ENCODE results near the gene CYTIP. TPM values are rescaled to one million over a fixed set of nuclear protein-coding genes. Genes with fewer than 3 reads are reported as not detected.
"Not testable (repeated sequence)": the region's sequence is repeated elsewhere in the genome, so short reads cannot be mapped to it uniquely, and the experiment has no call there.

The CYTIP gene
- total and polyA plus RNA-seq, 4 experiments from 2014 or later: 163 to 248 (median 203) TPM

- Mint-ChIP-seq H3K27me3 (no peaks in the 10 kb centered on the region), H3K9me3 (peaks cover 0 to 10% (median 4%) of the 10 kb centered on the region in 8 donors), H3K36me3 (peaks cover 78 to 79% of the 10 kb centered on the region in 2 donors), H3K4me3 (peak overlapping the region; percentile 64 to 80 (median 71)), H3K4me1 (peaks cover 70 to 91% (median 81%) of the 10 kb centered on the region in 4 donors), H3K27ac (peak overlapping the region; percentile 83 to 98 (median 91))
- no peaks in the 10 kb centered on the region for H3K9me3 ChIP-seq (ENCODE audit: control insufficient read depth in 1 of 2, low read length in 2 of 2)
- CTCF ChIA-PET (ENCODE audit: partially characterized antibody): interaction anchor here (1.1 to 3.7 kb wide), 6 partner anchors 10 to 87 kb away, joined by 3 to 22 read pairs (median 12); no protein-coding TSS in a partner anchor
- H3K27me3 ChIP-seq (ENCODE audit: insufficient read depth, low read length): no peaks in the 10 kb centered on the region
- no peak for DNase-seq
- POLR2A ChIA-PET (ENCODE audit: partially characterized antibody): interaction anchor here (0.8 to 18.6 kb wide), 9 partner anchors 10 to 145 kb away, joined by 3 to 1017 read pairs (median 4); partner anchors contain the start of gene CYTIP
- peak overlapping the region; percentile 54 for H3K27ac ChIP-seq (ENCODE audit: low read depth, low read length)
- peaks cover 95% of the 10 kb centered on the region for H3K4me1 ChIP-seq (ENCODE audit: insufficient read depth, low read length)
- H3K4me3 ChIP-seq (ENCODE audit: low read length in 2 of 2): peak overlapping the region in 1 of 2 donors; percentile 9
- intact Hi-C loops (cut with micrococcal nuclease): no loop called here
- H3K36me3 ChIP-seq (ENCODE audit: insufficient read depth, low read length): peaks cover 36% of the 10 kb centered on the region
Observed at GRCh38 chr2:157414050-157414449, 29.8 kb downstream of the CYTIP start.

GRCh38 chr2:157413326-157414035, 30.4 kb downstream of the CYTIP start:
- Histone ChIP-seq H3K27me3 (ENCODE audit: insufficient read depth, low read length) (no peaks in the 10 kb centered on the region), H3K4me3 (ENCODE audit: low read length in 2 of 2) (peak overlapping the region in 1 of 2 donors; percentile 9), H3K4me1 (ENCODE audit: insufficient read depth, low read length) (peaks cover 97% of the 10 kb centered on the region), H3K27ac (ENCODE audit: low read depth, low read length) (peak overlapping the region; percentile 54), H3K36me3 (ENCODE audit: insufficient read depth, low read length) (peaks cover 35% of the 10 kb centered on the region), H3K9me3 (ENCODE audit: control insufficient read depth in 1 of 2, low read length in 2 of 2) (no peaks in the 10 kb centered on the region)
- H3K27me3 Mint-ChIP-seq: no peaks in the 10 kb centered on the region
- peaks cover 76 to 77% of the 10 kb centered on the region in 2 donors for H3K36me3 Mint-ChIP-seq
- POLR2A ChIA-PET (ENCODE audit: partially characterized antibody): interaction anchor here (0.7 to 18.6 kb wide), 13 partner anchors 9 to 127 kb away, joined by 3 to 1017 read pairs (median 4); partner anchors contain the start of gene CYTIP
- DNase-seq: peak; percentile 83 to 89 (median 86)
- peaks cover 0 to 10% (median 4%) of the 10 kb centered on the region in 8 donors for H3K9me3 Mint-ChIP-seq
- CTCF ChIA-PET (ENCODE audit: partially characterized antibody): interaction anchor here (1.0 to 3.7 kb wide), 6 partner anchors 10 to 86 kb away, joined by 3 to 22 read pairs (median 14); no protein-coding TSS in a partner anchor
- intact Hi-C loops (cut with micrococcal nuclease): loop anchor here (1.0 kb wide), 1 partner anchor 9 kb away; no protein-coding TSS in a partner anchor
- H3K4me3 Mint-ChIP-seq: peak overlapping the region; percentile 24 to 80 (median 71)
- H3K27ac Mint-ChIP-seq: peak overlapping the region; percentile 83 to 98 (median 91)
- peaks cover 69 to 91% (median 82%) of the 10 kb centered on the region in 4 donors for H3K4me1 Mint-ChIP-seq

GRCh38 chr2:157411624-157412336, 32.1 kb downstream of the CYTIP start:
- Mint-ChIP-seq H3K4me3 (peak overlapping the region in 7 of 8 donors; percentile 16 to 64 (median 43)), H3K27ac (peak overlapping the region; percentile 31 to 97 (median 89)), H3K9me3 (peaks cover 0 to 10% (median 4%) of the 10 kb centered on the region in 8 donors), H3K27me3 (no peaks in the 10 kb centered on the region), H3K4me1 (peaks cover 62 to 82% (median 74%) of the 10 kb centered on the region in 4 donors), H3K36me3 (peaks cover 66% of the 10 kb centered on the region in 2 donors)
- H3K36me3 ChIP-seq (ENCODE audit: insufficient read depth, low read length): peaks cover 24% of the 10 kb centered on the region
- H3K27ac ChIP-seq (ENCODE audit: low read depth, low read length): no peak overlapping the region
- H3K4me1 ChIP-seq (ENCODE audit: insufficient read depth, low read length): peaks cover 95% of the 10 kb centered on the region
- no peak for DNase-seq
- H3K4me3 ChIP-seq (ENCODE audit: low read length in 2 of 2): peak overlapping the region in 1 of 2 donors; percentile 17
- ChIA-PET POLR2A (ENCODE audit: partially characterized antibody) (interaction anchor here (2.8 to 18.6 kb wide), 4 partner anchors 7 to 84 kb away, joined by 10 to 1017 read pairs (median 56); partner anchors contain the start of gene CYTIP), CTCF (ENCODE audit: partially characterized antibody) (interaction anchor here (0.9 to 3.1 kb wide), 6 partner anchors 26 to 84 kb away, joined by 3 to 22 read pairs (median 4); no protein-coding TSS in a partner anchor)
- H3K9me3 ChIP-seq (ENCODE audit: control insufficient read depth in 1 of 2, low read length in 2 of 2): no peaks in the 10 kb centered on the region
- intact Hi-C loops (cut with micrococcal nuclease): no loop called here
- H3K27me3 ChIP-seq (ENCODE audit: insufficient read depth, low read length): no peaks in the 10 kb centered on the region

- Mint-ChIP-seq H3K27ac (peak overlapping the region; percentile 81 to 97 (median 92)), H3K4me3 (peak overlapping the region in 7 of 8 donors; percentile 8 to 62 (median 44)), H3K9me3 (peaks cover 2 to 41% (median 27%) of the 10 kb centered on the region in 8 donors), H3K4me1 (peaks cover 57 to 83% (median 70%) of the 10 kb centered on the region in 4 donors), H3K36me3 (peaks cover 46 to 56% of the 10 kb centered on the region in 2 donors)
- POLR2A ChIA-PET (ENCODE audit: partially characterized antibody): interaction anchor here (1.4 to 18.6 kb wide), 9 partner anchors 9 to 76 kb away, joined by 3 to 1017 read pairs (median 8); partner anchors contain the start of gene CYTIP
- not testable (repeated sequence) for DNase-seq; H3K27me3 ChIP-seq (ENCODE audit: insufficient read depth, low read length); H3K9me3 ChIP-seq (ENCODE audit: control insufficient read depth in 1 of 2, low read length in 2 of 2); H3K36me3 ChIP-seq (ENCODE audit: insufficient read depth, low read length); H3K27me3 Mint-ChIP-seq; H3K27ac ChIP-seq (ENCODE audit: low read depth, low read length); H3K4me3 ChIP-seq (ENCODE audit: low read length in 2 of 2)
- CTCF ChIA-PET (ENCODE audit: partially characterized antibody): interaction anchor here (1.0 to 3.6 kb wide), 5 partner anchors 14 to 70 kb away, joined by 3 to 20 read pairs (median 13); partner anchors contain the start of gene CYTIP
- intact Hi-C loops (cut with micrococcal nuclease): loop anchor here (2.0 kb wide), 4 partner anchors 63 to 493 kb away; no protein-coding TSS in a partner anchor
- H3K4me1 ChIP-seq (ENCODE audit: insufficient read depth, low read length): peaks cover 70% of the 10 kb centered on the region
Observed at GRCh38 chr2:157405398-157405797, 38.5 kb downstream of the CYTIP start.

- H3K4me3 ChIP-seq (ENCODE audit: low read length in 2 of 2): no peak overlapping the region
- peaks cover 60% of the 10 kb centered on the region for H3K4me1 ChIP-seq (ENCODE audit: insufficient read depth, low read length)
Observed at GRCh38 chr2:157404363-157404762, 39.5 kb downstream of the CYTIP start.

GRCh38 chr2:157402801-157403485, 40.9 kb downstream of the CYTIP start:
- peaks cover 0 to 57% (median 47%) of the 10 kb centered on the region in 8 donors for H3K9me3 Mint-ChIP-seq
- H3K9me3 ChIP-seq (ENCODE audit: control insufficient read depth in 1 of 2, low read length in 2 of 2); H3K4me3 ChIP-seq (ENCODE audit: low read length in 2 of 2); H3K27ac ChIP-seq (ENCODE audit: low read depth, low read length); DNase-seq; intact Hi-C loops (cut with micrococcal nuclease); H3K36me3 ChIP-seq (ENCODE audit: insufficient read depth, low read length); H3K27me3 ChIP-seq (ENCODE audit: insufficient read depth, low read length); H3K27me3 Mint-ChIP-seq: not testable (repeated sequence)
- peaks cover 42 to 63% (median 53%) of the 10 kb centered on the region in 4 donors for H3K4me1 Mint-ChIP-seq
- CTCF ChIA-PET (ENCODE audit: partially characterized antibody): interaction anchor here (1.2 to 4.2 kb wide), 19 partner anchors 9 to 101 kb away, joined by 3 to 42 read pairs (median 8); partner anchors contain the start of gene CYTIP
- peak overlapping the region; percentile 95 to 100 (median 99) for H3K27ac Mint-ChIP-seq
- H3K36me3 Mint-ChIP-seq: peaks cover 39 to 59% of the 10 kb centered on the region in 2 donors
- POLR2A ChIA-PET (ENCODE audit: partially characterized antibody): interaction anchor here (0.7 to 18.6 kb wide), 12 partner anchors 8 to 497 kb away, joined by 3 to 1017 read pairs (median 7); partner anchors contain the start of gene CYTIP
- H3K4me1 ChIP-seq (ENCODE audit: insufficient read depth, low read length): peaks cover 46% of the 10 kb centered on the region
- H3K4me3 Mint-ChIP-seq: peak overlapping the region in 7 of 8 donors; percentile 39 to 85 (median 63)

More at GRCh38 chr2:157404363-157404762, 39.5 kb downstream of the CYTIP start:
- Histone ChIP-seq H3K27ac (ENCODE audit: low read depth, low read length) (peak overlapping the region; percentile 51), H3K36me3 (ENCODE audit: insufficient read depth, low read length) (no peaks in the 10 kb centered on the region), H3K27me3 (ENCODE audit: insufficient read depth, low read length) (no peaks in the 10 kb centered on the region), H3K9me3 (ENCODE audit: control insufficient read depth in 1 of 2, low read length in 2 of 2) (no peaks in the 10 kb centered on the region)
- Mint-ChIP-seq H3K27me3 (no peaks in the 10 kb centered on the region), H3K27ac (peak overlapping the region; percentile 95 to 100 (median 99)), H3K4me1 (peaks cover 52 to 76% (median 63%) of the 10 kb centered on the region in 4 donors), H3K36me3 (peaks cover 45 to 55% of the 10 kb centered on the region in 2 donors), H3K9me3 (peaks cover 0 to 47% (median 36%) of the 10 kb centered on the region in 8 donors), H3K4me3 (peak overlapping the region; percentile 49 to 85 (median 68))
- intact Hi-C loops (cut with micrococcal nuclease): loop anchor here (1.0 to 2.0 kb wide), 7 partner anchors 9 to 494 kb away; partner anchors contain the start of gene CYTIP
- peak; percentile 79 to 87 (median 85) for DNase-seq
- CTCF ChIA-PET (ENCODE audit: partially characterized antibody): interaction anchor here (0.7 to 4.2 kb wide), 27 partner anchors 10 to 497 kb away, joined by 3 to 42 read pairs (median 5); partner anchors contain the start of genes CYTIP and ERMN
- POLR2A ChIA-PET (ENCODE audit: partially characterized antibody): interaction anchor here (0.6 to 18.6 kb wide), 23 partner anchors 10 to 494 kb away, joined by 3 to 1017 read pairs (median 5); partner anchors contain the start of gene CYTIP

All from CD4-positive, alpha-beta memory T cell (primary cell).